ENCODE data around the gene ATG3.

The ATG3 gene

GRCh38 chr3:112606098-112606497 lies 44.3 kb upstream of the ATG3 start:
- H3K4me1 ChIP-seq (ENCODE audit: insufficient read depth, low read length) = no peaks in the 10 kb centered on the region
- DNase-seq = no peak
- no peak overlapping the region for H2AFZ ChIP-seq (ENCODE audit: low read depth, low read length)
- TF ChIP-seq CTCF (IDR thresholded peaks at IDR 0.05; ENCODE audit: borderline replicate concordance, extremely low read depth, low read length, poor library complexity, severe bottlenecking) = no peak
- no peak for TF ChIP-seq EZH2 (IDR thresholded peaks at IDR 0.05; ENCODE audit: borderline replicate concordance, low read depth, low read length, severe bottlenecking)
- peaks cover 3% of the 10 kb centered on the region for H3K27me3 ChIP-seq (ENCODE audit: insufficient read depth, low read length, poor library complexity)
- H4K20me1 ChIP-seq (ENCODE audit: insufficient read depth, low read length) = no peaks in the 10 kb centered on the region
- H3K27ac ChIP-seq (ENCODE audit: low read length) = no peak overlapping the region
- H3K36me3 ChIP-seq (ENCODE audit: insufficient read depth, low read length) = no peaks in the 10 kb centered on the region
- no peaks in the 10 kb centered on the region for H3K9me3 ChIP-seq (ENCODE audit: insufficient read depth, low read length, severe bottlenecking)
- no peak overlapping the region for H3K9ac ChIP-seq (ENCODE audit: low read depth, low read length)
- ATAC-seq (ENCODE audit: insufficient read depth, low read depth) = no peak
- H3K4me3 ChIP-seq (ENCODE audit: low read depth in 1 of 2, low read length in 2 of 2) = no peak overlapping the region
- no peaks in the 10 kb centered on the region for H3K79me2 ChIP-seq (ENCODE audit: insufficient read depth, low read length)
- H3K4me2 ChIP-seq (ENCODE audit: insufficient read depth, low read length) = no peak overlapping the region

GRCh38 chr3:112605285-112605684 lies 43.5 kb upstream of the ATG3 start:
- Histone ChIP-seq H3K4me1 (ENCODE audit: insufficient read depth, low read length) (no peaks in the 10 kb centered on the region), H3K9me3 (ENCODE audit: insufficient read depth, low read length, severe bottlenecking) (no peaks in the 10 kb centered on the region), H3K27ac (ENCODE audit: low read length) (no peak overlapping the region), H3K4me2 (ENCODE audit: insufficient read depth, low read length) (no peak overlapping the region), H3K36me3 (ENCODE audit: insufficient read depth, low read length) (no peaks in the 10 kb centered on the region), H3K79me2 (ENCODE audit: insufficient read depth, low read length) (no peaks in the 10 kb centered on the region), H3K4me3 (ENCODE audit: low read depth in 1 of 2, low read length in 2 of 2) (no peak overlapping the region), H2AFZ (ENCODE audit: low read depth, low read length) (no peak overlapping the region), H3K27me3 (ENCODE audit: insufficient read depth, low read length, poor library complexity) (peaks cover 3% of the 10 kb centered on the region), H4K20me1 (ENCODE audit: insufficient read depth, low read length) (no peaks in the 10 kb centered on the region), H3K9ac (ENCODE audit: low read depth, low read length) (no peak overlapping the region)
- ATAC-seq (ENCODE audit: insufficient read depth, low read depth) (no peak; the same call in 2 of the 3 replicates), DNase-seq (no peak)
- TF ChIP-seq CTCF (IDR thresholded peaks at IDR 0.05; ENCODE audit: borderline replicate concordance, extremely low read depth, low read length, poor library complexity, severe bottlenecking) (no peak), EZH2 (IDR thresholded peaks at IDR 0.05; ENCODE audit: borderline replicate concordance, low read depth, low read length, severe bottlenecking) (no peak)

- Histone ChIP-seq H3K4me1 (ENCODE audit: insufficient read depth, low read length) (no peaks in the 10 kb centered on the region), H3K4me3 (ENCODE audit: low read depth in 1 of 2, low read length in 2 of 2) (no peak overlapping the region), H2AFZ (ENCODE audit: low read depth, low read length) (no peak overlapping the region), H3K79me2 (ENCODE audit: insufficient read depth, low read length) (no peaks in the 10 kb centered on the region), H3K36me3 (ENCODE audit: insufficient read depth, low read length) (no peaks in the 10 kb centered on the region), H3K27me3 (ENCODE audit: insufficient read depth, low read length, poor library complexity) (peaks cover 3% of the 10 kb centered on the region), H3K4me2 (ENCODE audit: insufficient read depth, low read length) (no peak overlapping the region), H3K27ac (ENCODE audit: low read length) (no peak overlapping the region), H4K20me1 (ENCODE audit: insufficient read depth, low read length) (no peaks in the 10 kb centered on the region), H3K9ac (ENCODE audit: low read depth, low read length) (no peak overlapping the region), H3K9me3 (ENCODE audit: insufficient read depth, low read length, severe bottlenecking) (no peaks in the 10 kb centered on the region)
- TF ChIP-seq CTCF (IDR thresholded peaks at IDR 0.05; ENCODE audit: borderline replicate concordance, extremely low read depth, low read length, poor library complexity, severe bottlenecking) = no peak
- no peak for TF ChIP-seq EZH2 (IDR thresholded peaks at IDR 0.05; ENCODE audit: borderline replicate concordance, low read depth, low read length, severe bottlenecking)
- DNase-seq (no peak), ATAC-seq (ENCODE audit: insufficient read depth, low read depth) (no peak)
These were observed 42.8 kb upstream of the ATG3 start for GRCh38 chr3:112604536-112604935.
